ENCODE measurements around the gene CCDC201.

Gene CCDC201

DNA sequence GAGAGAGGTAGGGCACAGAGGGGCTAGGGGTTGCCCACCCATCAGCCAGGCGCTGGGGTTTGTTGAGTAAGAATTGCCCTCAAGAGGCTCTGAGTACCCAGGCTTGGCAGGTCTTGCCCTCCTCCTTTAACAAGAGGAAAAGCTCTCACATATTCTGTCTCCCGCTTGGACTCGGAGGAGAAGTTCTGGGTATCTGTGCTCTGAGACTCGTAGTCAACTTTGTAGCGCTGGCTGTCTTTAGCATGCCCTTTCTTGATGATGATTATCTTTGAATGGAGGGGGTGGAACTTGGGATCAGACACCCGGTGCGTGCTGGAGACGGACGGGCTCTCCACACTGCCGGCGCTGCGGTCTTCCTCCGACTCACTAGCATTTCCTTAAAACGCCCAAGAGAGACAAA is 44.2 kb upstream of the CCDC201 start:
- no peak for TF ChIP-seq ZNF8 (CRISPR knock-in tag; IDR thresholded peaks at IDR 0.05)
- no peak for TF ChIP-seq RARB (CRISPR knock-in tag; IDR thresholded peaks at IDR 0.05)
- TF ChIP-seq TCF4 (CRISPR knock-in tag; IDR thresholded peaks at IDR 0.05; ENCODE audit: borderline replicate concordance): no peak
- no peak for TF ChIP-seq SNAI2 (CRISPR knock-in tag; IDR thresholded peaks at IDR 0.05)
- TF ChIP-seq CSDC2 (CRISPR knock-in tag; IDR thresholded peaks at IDR 0.05): no peak
- no peak for TF ChIP-seq ZC3H10 (CRISPR knock-in tag; IDR thresholded peaks at IDR 0.05)
- no peak for TF ChIP-seq CREB5 (CRISPR knock-in tag; IDR thresholded peaks at IDR 0.05; ENCODE audit: low read depth)
- no peak for TF ChIP-seq ARNTL (CRISPR knock-in tag; IDR thresholded peaks at IDR 0.05; ENCODE audit: borderline replicate concordance, low read depth)
- TF ChIP-seq, protein P1, sequence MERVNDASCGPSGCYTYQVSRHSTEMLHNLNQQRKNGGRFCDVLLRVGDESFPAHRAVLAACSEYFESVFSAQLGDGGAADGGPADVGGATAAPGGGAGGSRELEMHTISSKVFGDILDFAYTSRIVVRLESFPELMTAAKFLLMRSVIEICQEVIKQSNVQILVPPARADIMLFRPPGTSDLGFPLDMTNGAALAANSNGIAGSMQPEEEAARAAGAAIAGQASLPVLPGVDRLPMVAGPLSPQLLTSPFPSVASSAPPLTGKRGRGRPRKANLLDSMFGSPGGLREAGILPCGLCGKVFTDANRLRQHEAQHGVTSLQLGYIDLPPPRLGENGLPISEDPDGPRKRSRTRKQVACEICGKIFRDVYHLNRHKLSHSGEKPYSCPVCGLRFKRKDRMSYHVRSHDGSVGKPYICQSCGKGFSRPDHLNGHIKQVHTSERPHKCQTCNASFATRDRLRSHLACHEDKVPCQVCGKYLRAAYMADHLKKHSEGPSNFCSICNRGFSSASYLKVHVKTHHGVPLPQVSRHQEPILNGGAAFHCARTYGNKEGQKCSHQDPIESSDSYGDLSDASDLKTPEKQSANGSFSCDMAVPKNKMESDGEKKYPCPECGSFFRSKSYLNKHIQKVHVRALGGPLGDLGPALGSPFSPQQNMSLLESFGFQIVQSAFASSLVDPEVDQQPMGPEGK (CRISPR knock-in tag; IDR thresholded peaks at IDR 0.05; ENCODE audit: borderline replicate concordance): no peak
- no peak for TF ChIP-seq TSHZ2 (CRISPR knock-in tag; IDR thresholded peaks at IDR 0.05)
- no peak for TF ChIP-seq ZFP30 (CRISPR knock-in tag; IDR thresholded peaks at IDR 0.05)
- no peak for TF ChIP-seq ZNF70 (CRISPR knock-in tag; IDR thresholded peaks at IDR 0.05)
- no peak for TF ChIP-seq ZFP3 (CRISPR knock-in tag; IDR thresholded peaks at IDR 0.05)
- no peak for TF ChIP-seq PPARA (CRISPR knock-in tag; IDR thresholded peaks at IDR 0.05; ENCODE audit: borderline replicate concordance)
- TF ChIP-seq ZNF565 (CRISPR knock-in tag; conservative IDR thresholded peaks at IDR 0.05; ENCODE audit: low read depth): no peak
- TF ChIP-seq, protein P2, sequence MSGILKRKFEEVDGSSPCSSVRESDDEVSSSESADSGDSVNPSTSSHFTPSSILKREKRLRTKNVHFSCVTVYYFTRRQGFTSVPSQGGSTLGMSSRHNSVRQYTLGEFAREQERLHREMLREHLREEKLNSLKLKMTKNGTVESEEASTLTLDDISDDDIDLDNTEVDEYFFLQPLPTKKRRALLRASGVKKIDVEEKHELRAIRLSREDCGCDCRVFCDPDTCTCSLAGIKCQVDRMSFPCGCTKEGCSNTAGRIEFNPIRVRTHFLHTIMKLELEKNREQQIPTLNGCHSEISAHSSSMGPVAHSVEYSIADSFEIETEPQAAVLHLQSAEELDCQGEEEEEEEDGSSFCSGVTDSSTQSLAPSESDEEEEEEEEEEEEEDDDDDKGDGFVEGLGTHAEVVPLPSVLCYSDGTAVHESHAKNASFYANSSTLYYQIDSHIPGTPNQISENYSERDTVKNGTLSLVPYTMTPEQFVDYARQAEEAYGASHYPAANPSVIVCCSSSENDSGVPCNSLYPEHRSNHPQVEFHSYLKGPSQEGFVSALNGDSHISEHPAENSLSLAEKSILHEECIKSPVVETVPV (CRISPR knock-in tag; IDR thresholded peaks at IDR 0.05): no peak
- TF ChIP-seq ESRRG (CRISPR knock-in tag; IDR thresholded peaks at IDR 0.05): no peak
- TF ChIP-seq GLIS3 (CRISPR knock-in tag; IDR thresholded peaks at IDR 0.05): no peak
- TF ChIP-seq BACH2 (CRISPR knock-in tag; IDR thresholded peaks at IDR 0.05; ENCODE audit: borderline replicate concordance): no peak
- no peak for ATAC-seq

DNA sequence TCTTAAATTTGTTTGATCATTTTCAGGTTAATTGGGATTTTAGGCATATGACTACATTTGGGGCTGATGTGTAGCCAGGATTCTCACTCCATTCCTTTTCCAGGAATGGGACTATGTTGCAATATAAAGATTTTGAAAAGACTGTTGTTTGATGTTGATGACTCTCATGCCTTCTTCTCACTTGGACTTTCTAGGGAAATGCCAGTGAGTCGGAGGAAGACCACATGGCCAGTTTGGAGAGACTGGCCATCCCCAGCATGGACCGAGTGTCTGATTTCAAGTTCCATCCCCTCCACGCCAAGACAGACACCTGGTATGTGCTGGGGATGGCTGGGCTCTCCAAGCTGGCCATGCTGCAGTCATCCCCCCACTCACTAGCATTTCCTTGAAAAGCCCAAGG is 42.7 kb upstream of the CCDC201 start:
- ATAC-seq: no peak

GRCh38 chr7:45914911-45915310 is 42.0 kb upstream of the CCDC201 start:
- ATAC-seq: no peak
- no peak for TF ChIP-seq RARB (CRISPR knock-in tag; IDR thresholded peaks at IDR 0.05)
- no peak for TF ChIP-seq ZFP30 (CRISPR knock-in tag; IDR thresholded peaks at IDR 0.05)
- TF ChIP-seq ZNF8 (CRISPR knock-in tag; IDR thresholded peaks at IDR 0.05): no peak

More for the DNA sequence above, 42.7 kb upstream of the CCDC201 start:
- no peak for TF ChIP-seq ZNF70 (CRISPR knock-in tag; IDR thresholded peaks at IDR 0.05)

DNA sequence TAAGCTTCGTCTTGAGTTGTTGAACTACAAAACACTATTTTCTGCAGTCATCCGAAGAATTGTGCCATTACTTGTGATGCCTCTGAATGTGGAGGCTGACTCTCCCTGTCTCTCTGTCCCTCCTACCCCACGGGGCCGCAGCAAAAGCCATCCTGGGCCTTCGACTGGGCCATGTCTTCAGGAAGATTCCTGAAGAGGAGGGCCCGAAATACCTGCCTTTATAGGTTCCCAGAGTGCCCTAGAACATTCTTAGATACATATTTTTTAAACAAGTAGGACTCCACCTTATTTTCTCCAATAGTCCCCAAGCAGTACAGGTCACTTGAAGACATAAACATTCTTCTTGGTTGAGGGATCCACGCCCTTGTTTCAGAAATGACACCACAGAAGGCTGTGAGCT is 40.1 kb upstream of the CCDC201 start:
- ATAC-seq: no peak
- TF ChIP-seq CREB5 (CRISPR knock-in tag; IDR thresholded peaks at IDR 0.05; ENCODE audit: low read depth): no peak
- TF ChIP-seq SNAI2 (CRISPR knock-in tag; IDR thresholded peaks at IDR 0.05): no peak
- no peak for TF ChIP-seq TSHZ2 (CRISPR knock-in tag; IDR thresholded peaks at IDR 0.05)
- TF ChIP-seq POU6F1 (CRISPR knock-in tag; IDR thresholded peaks at IDR 0.05; ENCODE audit: borderline replicate concordance, low read depth): no peak
- TF ChIP-seq ZNF565 (CRISPR knock-in tag; conservative IDR thresholded peaks at IDR 0.05; ENCODE audit: low read depth): no peak
- no peak for TF ChIP-seq ZC3H10 (CRISPR knock-in tag; IDR thresholded peaks at IDR 0.05)
- TF ChIP-seq PPARA (CRISPR knock-in tag; IDR thresholded peaks at IDR 0.05; ENCODE audit: borderline replicate concordance): no peak
- no peak for TF ChIP-seq OSR1 (CRISPR knock-in tag; IDR thresholded peaks at IDR 0.05)
- TF ChIP-seq CSDC2 (CRISPR knock-in tag; IDR thresholded peaks at IDR 0.05): no peak
- no peak for TF ChIP-seq ZNF8 (CRISPR knock-in tag; IDR thresholded peaks at IDR 0.05)
- no peak for TF ChIP-seq ZFP30 (CRISPR knock-in tag; IDR thresholded peaks at IDR 0.05)
- no peak for TF ChIP-seq GLIS3 (CRISPR knock-in tag; IDR thresholded peaks at IDR 0.05)
